ENCODE results near the gene SLC26A4. TPM values are rescaled to one million over a fixed set of nuclear protein-coding genes. Genes with fewer than 3 reads are reported as not detected.

SLC26A4 gene
- total and polyA plus RNA-seq, 9 of the 15 experiments (the other 6 are each of a cell fraction or from before 2014, with no cell fraction given): 0.09 to 1.2 (median 0.33) TPM

DNA sequence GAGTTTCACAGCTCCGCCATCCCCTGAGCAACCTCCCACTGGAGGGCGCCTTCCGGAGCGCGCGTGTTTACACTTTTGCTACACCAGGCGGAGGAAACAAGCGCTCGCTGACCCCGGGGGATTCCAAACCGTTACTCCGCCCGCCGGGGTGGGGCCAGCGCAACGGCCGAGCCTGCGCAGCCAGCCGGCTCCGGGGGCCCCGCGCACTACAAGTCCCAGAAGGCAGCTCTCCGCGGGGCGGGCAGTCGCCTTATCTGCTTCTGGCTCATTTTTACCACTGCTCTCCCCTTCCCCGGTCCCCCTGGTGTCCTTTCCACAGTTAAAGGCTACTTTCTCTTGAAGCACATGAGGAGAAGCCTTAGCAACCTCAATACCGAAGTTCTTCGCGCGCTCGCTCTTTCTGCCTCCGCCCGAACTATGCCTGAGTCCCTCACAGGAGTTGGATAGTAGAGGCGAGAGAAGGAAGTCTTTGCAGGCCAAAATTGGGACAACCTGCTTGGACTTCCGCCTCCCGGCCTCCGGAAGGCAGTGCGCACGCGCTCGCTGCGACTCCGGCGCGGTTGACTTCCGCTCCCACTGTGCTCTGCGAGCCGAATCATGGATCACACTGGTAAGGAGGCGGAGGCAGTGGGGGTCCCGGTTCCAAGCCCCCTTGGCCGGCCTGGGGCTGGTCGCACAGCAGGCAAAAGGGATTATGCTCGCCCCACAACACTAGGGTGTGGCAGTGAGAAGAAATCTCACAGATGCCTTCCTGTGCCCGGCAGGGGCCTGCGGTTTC is 83.1 kb downstream of the SLC26A4 start, which contains the start of gene CBLL1 (continued):
- TF ChIP-seq, protein P1, sequence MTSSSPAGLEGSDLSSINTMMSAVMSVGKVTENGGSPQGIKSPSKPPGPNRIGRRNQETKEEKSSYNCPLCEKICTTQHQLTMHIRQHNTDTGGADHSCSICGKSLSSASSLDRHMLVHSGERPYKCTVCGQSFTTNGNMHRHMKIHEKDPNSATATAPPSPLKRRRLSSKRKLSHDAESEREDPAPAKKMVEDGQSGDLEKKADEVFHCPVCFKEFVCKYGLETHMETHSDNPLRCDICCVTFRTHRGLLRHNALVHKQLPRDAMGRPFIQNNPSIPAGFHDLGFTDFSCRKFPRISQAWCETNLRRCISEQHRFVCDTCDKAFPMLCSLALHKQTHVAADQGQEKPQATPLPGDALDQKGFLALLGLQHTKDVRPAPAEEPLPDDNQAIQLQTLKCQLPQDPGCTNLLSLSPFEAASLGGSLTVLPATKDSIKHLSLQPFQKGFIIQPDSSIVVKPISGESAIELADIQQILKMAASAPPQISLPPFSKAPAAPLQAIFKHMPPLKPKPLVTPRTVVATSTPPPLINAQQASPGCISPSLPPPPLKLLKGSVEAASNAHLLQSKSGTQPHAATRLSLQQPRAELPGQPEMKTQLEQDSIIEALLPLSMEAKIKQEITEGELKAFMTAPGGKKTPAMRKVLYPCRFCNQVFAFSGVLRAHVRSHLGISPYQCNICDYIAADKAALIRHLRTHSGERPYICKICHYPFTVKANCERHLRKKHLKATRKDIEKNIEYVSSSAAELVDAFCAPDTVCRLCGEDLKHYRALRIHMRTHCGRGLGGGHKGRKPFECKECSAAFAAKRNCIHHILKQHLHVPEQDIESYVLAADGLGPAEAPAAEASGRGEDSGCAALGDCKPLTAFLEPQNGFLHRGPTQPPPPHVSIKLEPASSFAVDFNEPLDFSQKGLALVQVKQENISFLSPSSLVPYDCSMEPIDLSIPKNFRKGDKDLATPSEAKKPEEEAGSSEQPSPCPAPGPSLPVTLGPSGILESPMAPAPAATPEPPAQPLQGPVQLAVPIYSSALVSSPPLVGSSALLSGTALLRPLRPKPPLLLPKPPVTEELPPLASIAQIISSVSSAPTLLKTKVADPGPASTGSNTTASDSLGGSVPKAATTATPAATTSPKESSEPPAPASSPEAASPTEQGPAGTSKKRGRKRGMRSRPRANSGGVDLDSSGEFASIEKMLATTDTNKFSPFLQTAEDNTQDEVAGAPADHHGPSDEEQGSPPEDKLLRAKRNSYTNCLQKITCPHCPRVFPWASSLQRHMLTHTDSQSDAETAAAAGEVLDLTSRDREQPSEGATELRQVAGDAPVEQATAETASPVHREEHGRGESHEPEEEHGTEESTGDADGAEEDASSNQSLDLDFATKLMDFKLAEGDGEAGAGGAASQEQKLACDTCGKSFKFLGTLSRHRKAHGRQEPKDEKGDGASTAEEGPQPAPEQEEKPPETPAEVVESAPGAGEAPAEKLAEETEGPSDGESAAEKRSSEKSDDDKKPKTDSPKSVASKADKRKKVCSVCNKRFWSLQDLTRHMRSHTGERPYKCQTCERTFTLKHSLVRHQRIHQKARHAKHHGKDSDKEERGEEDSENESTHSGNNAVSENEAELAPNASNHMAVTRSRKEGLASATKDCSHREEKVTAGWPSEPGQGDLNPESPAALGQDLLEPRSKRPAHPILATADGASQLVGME (CRISPR knock-in tag; IDR thresholded peaks at IDR 0.05): no peak; the same call in 1 of the 2 replicates
- TF ChIP-seq RAD51 (IDR thresholded peaks at IDR 0.05; ENCODE audit: borderline replicate concordance, low read depth) (peak; percentile 6; the same call in 1 of the 2 replicates), NCOR1 (IDR thresholded peaks at IDR 0.05) (peak; percentile 71), RBM25 (IDR thresholded peaks at IDR 0.05; ENCODE audit: low read depth, low read length, severe bottlenecking) (no peak), SMC3 (conservative IDR thresholded peaks at IDR 0.05; ENCODE audit: insufficient read depth, low read depth, low read length) (peak; percentile 91), HDAC2 (IDR thresholded peaks at IDR 0.05) (peak; percentile 87), CBFA2T2 (conservative IDR thresholded peaks at IDR 0.05) (no peak), PHB2 (IDR thresholded peaks at IDR 0.05; ENCODE audit: low read depth) (no peak), FIP1L1 (IDR thresholded peaks at IDR 0.05; ENCODE audit: low read depth, low read length, poor library complexity, severe bottlenecking) (no peak), OTX1 (CRISPR knock-in tag; IDR thresholded peaks at IDR 0.05) (peak; percentile 57), ZC3H11A (IDR thresholded peaks at IDR 0.05; ENCODE audit: low read depth, low read length) (peak; percentile 55; the same call in 1 of the 2 replicates), ZNF184 (CRISPR knock-in tag; IDR thresholded peaks at IDR 0.05) (no peak), LEF1 (IDR thresholded peaks at IDR 0.05) (no peak; the same call in 1 of the 2 replicates), HOXB6 (CRISPR knock-in tag; IDR thresholded peaks at IDR 0.05; ENCODE audit: borderline replicate concordance) (no peak), NR4A1 (CRISPR knock-in tag; IDR thresholded peaks at IDR 0.05) (no peak), NR4A1 (tag; IDR thresholded peaks at IDR 0.05) (no peak), DACH1 (IDR thresholded peaks at IDR 0.05; ENCODE audit: partially characterized antibody) (peak; percentile 50), RFX5 (IDR thresholded peaks at IDR 0.05; ENCODE audit: low read depth, low read length) (no peak)
- TF ChIP-seq, protein P2, sequence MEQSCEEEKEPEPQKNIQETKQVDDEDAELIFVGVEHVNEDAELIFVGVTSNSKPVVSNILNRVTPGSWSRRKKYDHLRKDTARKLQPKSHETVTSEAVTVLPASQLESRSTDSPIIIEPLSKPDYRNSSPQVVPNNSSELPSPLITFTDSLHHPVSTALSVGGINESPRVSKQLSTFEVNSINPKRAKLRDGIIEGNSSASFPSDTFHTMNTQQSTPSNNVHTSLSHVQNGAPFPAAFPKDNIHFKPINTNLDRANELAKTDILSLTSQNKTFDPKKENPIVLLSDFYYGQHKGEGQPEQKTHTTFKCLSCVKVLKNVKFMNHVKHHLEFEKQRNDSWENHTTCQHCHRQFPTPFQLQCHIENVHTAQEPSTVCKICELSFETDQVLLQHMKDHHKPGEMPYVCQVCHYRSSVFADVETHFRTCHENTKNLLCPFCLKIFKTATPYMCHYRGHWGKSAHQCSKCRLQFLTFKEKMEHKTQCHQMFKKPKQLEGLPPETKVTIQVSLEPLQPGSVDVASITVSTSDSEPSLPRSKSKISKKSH (CRISPR knock-in tag; IDR thresholded peaks at IDR 0.05): no peak
- TF ChIP-seq, protein P3, sequence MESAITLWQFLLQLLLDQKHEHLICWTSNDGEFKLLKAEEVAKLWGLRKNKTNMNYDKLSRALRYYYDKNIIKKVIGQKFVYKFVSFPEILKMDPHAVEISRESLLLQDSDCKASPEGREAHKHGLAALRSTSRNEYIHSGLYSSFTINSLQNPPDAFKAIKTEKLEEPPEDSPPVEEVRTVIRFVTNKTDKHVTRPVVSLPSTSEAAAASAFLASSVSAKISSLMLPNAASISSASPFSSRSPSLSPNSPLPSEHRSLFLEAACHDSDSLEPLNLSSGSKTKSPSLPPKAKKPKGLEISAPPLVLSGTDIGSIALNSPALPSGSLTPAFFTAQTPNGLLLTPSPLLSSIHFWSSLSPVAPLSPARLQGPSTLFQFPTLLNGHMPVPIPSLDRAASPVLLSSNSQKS (CRISPR knock-in tag; IDR thresholded peaks at IDR 0.05): no peak
